Measurements from ENCODE around the gene LNPEP. TPM values are rescaled to one million over a fixed set of nuclear protein-coding genes. Genes with fewer than 3 reads are reported as not detected.

LNPEP gene
- total and polyA plus RNA-seq, 2 of the 13 experiments (the other 11 are each of a cell fraction or from before 2014, with no cell fraction given): 8.0 to 16.9 TPM

GRCh38 chr5:96922499-96923244 is 13.2 kb upstream of the LNPEP start:
- H2AFZ ChIP-seq (ENCODE audit: low read length): no peak overlapping the region
- H3K9ac ChIP-seq (ENCODE audit: insufficient read depth, low read depth, low read length): no peak overlapping the region
- in situ Hi-C loops (cut with HindIII; ENCODE audit: extremely low pct_ligation_motif_present, low pct_unique_long_range_greater_than_20kb) (no loop called here), intact Hi-C loops (cut with micrococcal nuclease; ENCODE audit: unreplicated experiment) (no loop called here)
- H3K79me2 ChIP-seq (ENCODE audit: insufficient read depth, low read length): no peaks in the 10 kb centered on the region
- CTCF ChIA-PET (ENCODE audit: low intra/inter-chr PET ratio, low total read pairs): no interaction called here
- H3K4me3 ChIP-seq (replicated peaks in 1 of 3; ENCODE audit: insufficient read depth in 1 of 3, low read depth in 2 of 3, low read length in 3 of 3): no peak overlapping the region
- H3K9me3 ChIP-seq (ENCODE audit: low read length): no peaks in the 10 kb centered on the region
- FAIRE-seq (no peak), ATAC-seq (no peak), DNase-seq (ENCODE audit: low spot score) (no peak)
- H4K20me1 ChIP-seq (ENCODE audit: insufficient read depth, low read length): no peaks in the 10 kb centered on the region
- H3K36me3 ChIP-seq (replicated peaks in 1 of 2; ENCODE audit: control insufficient read depth in 1 of 2, insufficient read depth in 2 of 2, low read length in 2 of 2): no peaks in the 10 kb centered on the region
- WGBS (ENCODE audit: low lambda C conversion rate): 98% methylated on average over 12 of the region's 12 CpGs
- BruUV-seq (replicated peaks): no TSS peak
- no peaks in the 10 kb centered on the region for H3K27me3 ChIP-seq (ENCODE audit: control insufficient read depth in 1 of 2, insufficient read depth in 2 of 2, low read length in 2 of 2)
- no peak overlapping the region for H3K4me2 ChIP-seq (ENCODE audit: low read depth, low read length)
- no peak overlapping the region for H3K27ac ChIP-seq (ENCODE audit: extremely low read length, insufficient read depth, low read length)
- POLR2A ChIA-PET: no interaction called here
- peaks cover 8% of the 10 kb centered on the region; the same call in 1 of the 2 replicates for H3K4me1 ChIP-seq (ENCODE audit: insufficient read depth, low read length)
- TF ChIP-seq SNAPC5 (CRISPR knock-in tag; IDR thresholded peaks at IDR 0.05; ENCODE audit: borderline replicate concordance): no peak
- no peak for TF ChIP-seq ZBTB7B (CRISPR knock-in tag; IDR thresholded peaks at IDR 0.05)
- no peak for TF ChIP-seq PTBP1 (IDR thresholded peaks at IDR 0.05; ENCODE audit: low read depth, low read length, poor library complexity, severe bottlenecking)
- TF ChIP-seq LRRFIP1 (CRISPR knock-in tag; conservative IDR thresholded peaks at IDR 0.05): no peak
- no peak for TF ChIP-seq RXRB (CRISPR knock-in tag; IDR thresholded peaks at IDR 0.05; ENCODE audit: borderline replicate concordance)
- no peak for TF ChIP-seq SMAD3 (CRISPR knock-in tag; IDR thresholded peaks at IDR 0.05)
- no peak for TF ChIP-seq AHDC1 (CRISPR knock-in tag; IDR thresholded peaks at IDR 0.05; ENCODE audit: borderline replicate concordance)
- no peak for TF ChIP-seq AGO1 (IDR thresholded peaks at IDR 0.05; ENCODE audit: low read depth, low read length, poor library complexity, severe bottlenecking)
- no peak for TF ChIP-seq ZNF512 (CRISPR knock-in tag; IDR thresholded peaks at IDR 0.05)
- no peak for TF ChIP-seq HES4 (CRISPR knock-in tag; IDR thresholded peaks at IDR 0.05; ENCODE audit: borderline replicate concordance)
- no peak for TF ChIP-seq ZNF205 (CRISPR knock-in tag; IDR thresholded peaks at IDR 0.05)
- TF ChIP-seq PITX1 (CRISPR knock-in tag; IDR thresholded peaks at IDR 0.05): no peak
- TF ChIP-seq RAD21 (CRISPR knock-in tag; IDR thresholded peaks at IDR 0.05): no peak
- TF ChIP-seq ZBTB1 (CRISPR knock-in tag; IDR thresholded peaks at IDR 0.05; ENCODE audit: borderline replicate concordance): no peak
- TF ChIP-seq MIER3 (CRISPR knock-in tag; IDR thresholded peaks at IDR 0.05; ENCODE audit: borderline replicate concordance): no peak

Measured in HepG2 (cell line).